OCI-M1 (cell line): Measurements from ENCODE around the gene MAGI1.

ENCODE experiments used
- DNase-seq: peaks from one replicate; lab custom pipeline; 2025; lab: John Stamatoyannopoulos, UW

MAGI1 gene

GRCh38 chr3:65795166-65795565 lies 243.6 kb downstream of the MAGI1 start:
- no peak for DNase-seq

GRCh38 chr3:65793495-65794200 lies 245.1 kb downstream of the MAGI1 start:
- DNase-seq = no peak

- DNase-seq = no peak
These were observed 250.3 kb downstream of the MAGI1 start for GRCh38 chr3:65788461-65788860.

- no peak for DNase-seq
These were observed 250.9 kb downstream of the MAGI1 start for GRCh38 chr3:65787827-65788226.

- no peak for DNase-seq
These were observed 251.4 kb downstream of the MAGI1 start for GRCh38 chr3:65787340-65787739.

- DNase-seq = no peak
These were observed 251.8 kb downstream of the MAGI1 start for GRCh38 chr3:65786890-65787289.

- DNase-seq = peak; percentile 67
These were observed 253.6 kb downstream of the MAGI1 start for GRCh38 chr3:65785065-65785645.

- no peak for DNase-seq
These were observed 255.6 kb downstream of the MAGI1 start for GRCh38 chr3:65783117-65783516.

GRCh38 chr3:65781594-65781993 lies 257.1 kb downstream of the MAGI1 start:
- DNase-seq = no peak

GRCh38 chr3:65779390-65779789 lies 259.3 kb downstream of the MAGI1 start:
- DNase-seq = no peak

GRCh38 chr3:65778968-65779367 lies 259.8 kb downstream of the MAGI1 start:
- no peak for DNase-seq

- DNase-seq = no peak
These were observed 261.7 kb downstream of the MAGI1 start for GRCh38 chr3:65777050-65777449.

- no peak for DNase-seq
These were observed 262.2 kb downstream of the MAGI1 start for GRCh38 chr3:65776494-65776893.

GRCh38 chr3:65776081-65776480 lies 262.6 kb downstream of the MAGI1 start:
- no peak for DNase-seq

- DNase-seq = no peak
These were observed 266.0 kb downstream of the MAGI1 start for GRCh38 chr3:65772758-65773157.

- no peak for DNase-seq
These were observed 271.2 kb downstream of the MAGI1 start for GRCh38 chr3:65767551-65767950.

GRCh38 chr3:65762235-65762580 lies 276.5 kb downstream of the MAGI1 start:
- DNase-seq = no peak

- no peak for DNase-seq
These were observed 277.1 kb downstream of the MAGI1 start for GRCh38 chr3:65761446-65762234.

- DNase-seq = peak; percentile 80
These were observed 279.7 kb downstream of the MAGI1 start for GRCh38 chr3:65758876-65759598.

- no peak for DNase-seq
These were observed 280.3 kb downstream of the MAGI1 start for GRCh38 chr3:65758438-65758837.

GRCh38 chr3:65752636-65753035 lies 286.1 kb downstream of the MAGI1 start:
- DNase-seq = no peak

- DNase-seq = peak; percentile 67
These were observed 287.5 kb downstream of the MAGI1 start for GRCh38 chr3:65751123-65751700.
